AG09319 (cell line): ENCODE data around the gene FSIP2.
"Not testable (repeated sequence)": the region's sequence is repeated elsewhere in the genome, so short reads cannot be mapped to it uniquely, and the experiment has no call there.

Source experiments
- DNase-seq: peaks from one replicate; pipeline ENCODE4 v3.0.0-alpha.2; 2010; ENCODE audit warnings: low read depth; ENCODE audit errors: extremely low read depth
- TF ChIP-seq, protein P1 (sequence below): IDR thresholded peaks from 2 replicates; pipeline ENCODE4 v1.5.1; 2011; ENCODE audit warnings: low read depth, mild to moderate bottlenecking, inconsistent platforms, low read length, moderate library complexity

Gene FSIP2

DNA sequence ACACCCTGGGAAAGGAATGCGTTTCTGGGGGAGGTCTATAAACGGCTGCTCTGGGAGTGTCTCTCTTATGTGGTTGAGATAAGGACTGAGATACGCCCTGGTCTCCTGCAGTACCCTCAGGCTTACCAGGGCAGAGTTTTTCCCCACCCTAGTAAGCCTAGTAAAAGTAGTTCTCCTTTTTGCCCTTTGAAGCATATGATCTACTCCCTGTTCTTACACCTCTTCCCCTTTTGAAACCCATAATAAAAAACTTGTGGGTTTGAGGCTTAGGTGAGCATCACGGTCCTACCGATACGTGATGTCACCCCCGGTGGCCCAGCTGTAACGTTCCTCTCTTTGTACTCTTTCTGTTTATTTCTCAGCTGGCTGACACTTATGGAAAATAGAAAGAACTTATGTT is 97.4 kb downstream of the FSIP2 start:
- no peak for DNase-seq
- TF ChIP-seq, protein P1, sequence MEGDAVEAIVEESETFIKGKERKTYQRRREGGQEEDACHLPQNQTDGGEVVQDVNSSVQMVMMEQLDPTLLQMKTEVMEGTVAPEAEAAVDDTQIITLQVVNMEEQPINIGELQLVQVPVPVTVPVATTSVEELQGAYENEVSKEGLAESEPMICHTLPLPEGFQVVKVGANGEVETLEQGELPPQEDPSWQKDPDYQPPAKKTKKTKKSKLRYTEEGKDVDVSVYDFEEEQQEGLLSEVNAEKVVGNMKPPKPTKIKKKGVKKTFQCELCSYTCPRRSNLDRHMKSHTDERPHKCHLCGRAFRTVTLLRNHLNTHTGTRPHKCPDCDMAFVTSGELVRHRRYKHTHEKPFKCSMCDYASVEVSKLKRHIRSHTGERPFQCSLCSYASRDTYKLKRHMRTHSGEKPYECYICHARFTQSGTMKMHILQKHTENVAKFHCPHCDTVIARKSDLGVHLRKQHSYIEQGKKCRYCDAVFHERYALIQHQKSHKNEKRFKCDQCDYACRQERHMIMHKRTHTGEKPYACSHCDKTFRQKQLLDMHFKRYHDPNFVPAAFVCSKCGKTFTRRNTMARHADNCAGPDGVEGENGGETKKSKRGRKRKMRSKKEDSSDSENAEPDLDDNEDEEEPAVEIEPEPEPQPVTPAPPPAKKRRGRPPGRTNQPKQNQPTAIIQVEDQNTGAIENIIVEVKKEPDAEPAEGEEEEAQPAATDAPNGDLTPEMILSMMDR = no peak

DNA sequence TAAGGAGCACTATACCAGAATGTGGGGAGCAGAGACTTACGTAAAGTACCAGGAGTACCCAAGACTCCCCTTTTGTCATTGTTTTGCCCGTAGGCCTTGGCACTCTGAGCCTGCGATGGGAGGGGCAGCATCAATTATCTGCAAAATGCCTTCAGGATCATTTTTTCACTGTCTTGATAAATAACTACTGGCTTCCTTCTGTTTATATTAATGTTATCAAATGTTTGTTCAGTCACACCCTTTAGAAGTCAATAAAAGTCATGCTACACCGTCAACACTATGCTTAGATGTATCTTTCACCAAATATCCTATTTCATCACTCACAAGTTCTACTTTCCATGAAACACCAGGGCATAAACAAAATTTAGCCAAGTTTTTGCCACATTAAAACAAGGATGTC is 116.3 kb downstream of the FSIP2 start:
- TF ChIP-seq, protein P1 = no peak
- DNase-seq = no peak

DNA sequence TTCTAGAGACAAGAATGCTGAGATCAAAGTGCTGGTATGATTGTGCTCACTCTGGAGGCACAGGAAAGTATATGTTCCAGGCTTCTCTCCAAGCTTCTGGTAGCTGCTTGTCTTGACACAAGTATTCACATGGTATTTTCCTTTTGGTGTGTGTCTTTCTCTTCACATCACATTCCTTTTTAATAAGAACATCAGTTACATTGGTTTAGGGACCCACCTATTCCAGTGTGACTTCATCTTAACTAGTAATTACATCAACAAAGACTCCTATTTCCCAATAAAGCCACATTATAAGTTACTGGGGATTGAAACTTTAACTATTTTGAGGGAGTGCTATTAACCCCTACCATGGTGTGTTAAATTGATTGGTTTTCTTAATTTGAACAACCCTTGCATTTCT is 119.1 kb downstream of the FSIP2 start:
- TF ChIP-seq, protein P1 = no peak
- no peak for DNase-seq

DNA sequence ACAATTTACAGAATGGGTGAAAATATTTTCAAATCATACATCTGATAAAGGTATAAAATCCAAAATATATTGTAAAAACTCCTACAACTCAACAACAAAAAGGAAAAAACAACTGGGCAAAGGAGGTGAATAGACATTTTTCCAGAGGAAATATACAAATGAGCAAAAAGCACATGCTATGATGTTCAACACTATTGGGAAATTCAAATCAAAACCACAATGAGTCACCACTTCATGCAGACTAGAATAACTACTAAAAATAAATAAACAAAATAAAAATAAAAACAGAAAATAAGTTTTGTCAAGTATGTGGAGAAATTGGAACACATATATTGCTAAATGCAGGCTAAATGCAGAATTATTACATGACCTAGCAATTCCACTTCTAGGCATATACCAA is 120.9 kb downstream of the FSIP2 start:
- DNase-seq = no peak
- TF ChIP-seq, protein P1 = no peak

DNA sequence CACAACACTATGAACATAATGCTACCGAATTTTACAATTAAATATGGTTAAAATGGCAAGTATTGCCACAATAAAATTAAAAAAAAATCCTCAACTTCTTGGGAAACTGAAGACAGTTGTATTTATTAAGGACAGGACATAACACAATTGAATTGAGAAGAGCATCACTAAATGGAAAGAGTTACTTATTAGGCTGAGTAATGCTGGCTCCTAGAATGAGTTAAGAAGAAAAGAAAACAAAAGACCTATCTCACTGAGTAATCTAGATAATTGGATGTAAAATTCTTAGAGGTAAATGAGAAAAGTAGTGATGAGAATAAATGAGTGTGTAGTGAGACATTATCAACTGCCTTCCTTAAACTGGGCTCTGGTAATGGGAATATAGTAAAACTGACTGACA is 121.7 kb downstream of the FSIP2 start:
- DNase-seq = no peak

DNA sequence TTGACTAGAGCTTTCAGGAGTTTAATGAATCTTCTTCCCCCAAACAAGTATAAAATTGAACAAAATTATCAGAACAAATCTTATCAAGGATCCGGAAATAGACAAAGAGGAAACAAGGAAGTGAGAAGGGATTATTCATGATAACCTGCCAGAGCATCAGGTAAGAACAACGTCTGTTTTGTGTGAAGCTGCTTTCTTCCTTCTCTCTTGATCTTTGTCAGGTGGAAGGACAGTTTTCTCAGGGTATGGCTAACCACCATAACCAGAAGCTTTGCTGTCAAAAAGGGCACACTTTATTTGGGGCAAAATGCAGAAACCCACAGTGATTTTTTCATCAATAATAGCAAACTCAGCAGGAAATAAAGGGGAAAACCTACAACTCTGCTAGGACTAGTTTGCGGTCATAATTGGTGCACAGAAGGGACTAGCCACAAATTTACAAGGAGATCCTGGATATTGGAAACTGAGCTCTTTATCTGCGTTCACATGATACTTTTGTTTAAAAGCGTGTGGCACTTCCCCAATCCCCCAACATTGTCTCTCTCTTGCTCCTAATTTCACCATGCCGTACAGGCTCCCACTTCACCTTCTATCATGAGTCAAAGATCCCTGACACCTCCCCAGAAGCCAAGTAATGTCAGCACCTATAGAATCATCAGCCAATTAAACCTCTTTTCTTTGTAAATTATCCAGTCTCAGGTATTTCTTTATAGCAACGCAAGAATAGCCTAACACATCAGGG is 124.2 kb downstream of the FSIP2 start:
- TF ChIP-seq, protein P1 = no peak
- no peak for DNase-seq

More for the DNA sequence above, 121.7 kb downstream of the FSIP2 start:
- TF ChIP-seq, protein P1 = no peak

DNA sequence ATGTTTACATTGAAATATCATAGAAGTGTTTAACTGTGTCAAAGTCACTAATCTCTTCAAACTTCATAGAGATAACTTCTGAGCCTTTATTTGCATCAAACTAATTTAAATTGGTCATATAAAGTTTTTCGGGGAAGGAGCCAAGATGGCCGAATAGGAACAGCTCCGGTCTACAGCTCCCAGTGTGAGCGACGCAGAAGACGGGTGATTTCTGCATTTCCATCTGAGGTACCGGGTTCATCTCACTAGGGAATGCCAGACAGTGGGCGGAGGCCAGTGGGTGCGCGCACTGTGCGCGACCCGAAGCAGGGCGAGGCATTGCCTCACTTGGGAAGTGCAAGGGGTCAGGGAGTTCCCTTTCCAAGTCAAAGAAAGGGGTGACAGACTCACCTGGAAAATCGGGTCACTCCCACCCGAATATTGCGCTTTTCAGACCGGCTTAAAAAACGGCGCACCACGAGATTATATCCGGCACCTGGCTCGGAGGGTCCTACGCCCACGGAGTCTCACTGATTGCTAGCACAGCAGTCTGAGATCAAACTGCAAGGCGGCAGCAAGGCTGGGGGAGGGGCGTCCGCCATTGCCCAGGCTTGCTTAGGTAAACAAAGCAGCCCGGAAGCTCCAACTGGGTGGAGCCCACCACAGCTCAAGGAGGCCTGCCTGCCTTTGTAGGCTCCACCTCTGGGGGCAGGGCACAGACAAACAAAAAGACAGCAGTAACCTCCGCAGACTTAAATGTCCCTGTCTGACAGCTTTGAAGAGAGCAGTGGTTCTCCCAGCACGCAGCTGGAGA is 126.1 kb downstream of the FSIP2 start:
- DNase-seq = not testable (repeated sequence)
